Endothelial cell of umbilical vein (primary cell): ENCODE results near the gene MTFMT. TPM values are rescaled to one million over a fixed set of nuclear protein-coding genes. Genes with fewer than 3 reads are reported as not detected.
A peak's percentile ranks its signal among the peaks of the same experiment; 100 is the strongest.

Experiments
- BruUV-seq: library from RNA; stranded (reverse); fragments of 400-500 nt; replicated peaks from 2 replicates; lab custom pipeline; 2021; lab: Mats Ljungman, UMichigan
- CTCF ChIA-PET: fragments of 300-600, 350-600 bp; sonication (Branson Sonifier 250); formaldehyde crosslinking; loops from one replicate; lab custom pipeline; 2021; ENCODE audit warnings: antibody characterized with exemption, inconsistent platforms; lab: Charles Lee
- POLR2A ChIA-PET: fragments of 300-600, 350-600 bp; sonication (Branson Sonifier 250); formaldehyde crosslinking; loops from one replicate; lab custom pipeline; 2021; ENCODE audit warnings: antibody characterized with exemption, inconsistent platforms; lab: Charles Lee
- DNase-seq: peaks from one replicate; pipeline ENCODE4 v3.0.0-alpha.2; 2011; ENCODE audit warnings: low read depth, low spot score
- FAIRE-seq: peaks from 2 replicates; lab custom pipeline; 2011; peaks lifted over from hg19 to GRCh38; lab: Jason Lieb, UNC
- H2AFZ ChIP-seq: 2 replicates; pipeline ENCODE4 v1.6.0; 2012; ENCODE audit warnings: low read depth, low read length, control low read depth, inconsistent platforms
- H3K27ac ChIP-seq: 2 replicates; pipeline ENCODE4 v1.5.1; 2011; ENCODE audit warnings: low read depth, mild to moderate bottlenecking, control low read depth, low read length, moderate library complexity; ENCODE audit not compliant: insufficient read depth
- H3K27me3 ChIP-seq, 2 experiments: 2 replicates each; pipeline versions ENCODE4 v1.6.0 to v1.6.1; 2011; ENCODE audit warnings: low read length in 2 of 2, mixed read lengths in 1 of 2; ENCODE audit not compliant: control insufficient read depth in 2 of 2, insufficient read depth in 2 of 2
- H3K36me3 ChIP-seq, 2 experiments: 2 replicates in 1 of 2; 3 replicates in 1 of 2; pipeline ENCODE4 v1.5.1; 2011; ENCODE audit warnings: low read length in 2 of 2, mild to moderate bottlenecking in 1 of 2, moderate library complexity in 1 of 2; ENCODE audit not compliant: control insufficient read depth in 2 of 2, insufficient read depth in 2 of 2; ENCODE audit errors: extremely low read depth in 1 of 2
- H3K4me1 ChIP-seq: 3 replicates; pipeline ENCODE4 v1.5.1; 2011; ENCODE audit warnings: mild to moderate bottlenecking, low read length; ENCODE audit not compliant: control insufficient read depth, insufficient read depth; ENCODE audit errors: extremely low read depth
- H3K4me2 ChIP-seq: 2 replicates; pipeline ENCODE4 v1.6.1; 2011; ENCODE audit warnings: low read length, control low read depth, mixed read lengths; ENCODE audit not compliant: insufficient read depth
- H3K4me3 ChIP-seq, 3 experiments: fragments of 200-600 bp in 1 of 3; sonication (generic), shearing (Covaris generic) in 1 of 3; replicated peaks in 1 of 3; 2 replicates each; pipeline ENCODE4 v1.5.1; 2011 to 2016; ENCODE audit warnings: control low read depth in 3 of 3, low read length in 3 of 3, mild to moderate bottlenecking in 2 of 3, inconsistent platforms in 1 of 3, low read depth in 1 of 3, moderate library complexity in 1 of 3; ENCODE audit not compliant: insufficient read depth in 1 of 3
- H3K79me2 ChIP-seq: 2 replicates; pipeline ENCODE4 v1.6.0; 2012; ENCODE audit warnings: low read length, inconsistent platforms; ENCODE audit not compliant: control insufficient read depth, insufficient read depth
- H3K9ac ChIP-seq: replicated peaks from 2 replicates; pipeline ENCODE3; 2011; ENCODE audit warnings: low read length, control low read depth; ENCODE audit not compliant: insufficient read depth; ENCODE audit errors: extremely low read depth
- H3K9me1 ChIP-seq: replicated peaks from 3 replicates; pipeline ENCODE4 v1.6.0; 2011; ENCODE audit warnings: mild to moderate bottlenecking, low read length; ENCODE audit not compliant: control insufficient read depth, insufficient read depth; ENCODE audit errors: extremely low read depth
- H3K9me3 ChIP-seq: replicated peaks from 2 replicates; pipeline ENCODE4 v1.5.1; 2012; ENCODE audit warnings: low read length, inconsistent platforms; ENCODE audit not compliant: control insufficient read depth, insufficient read depth
- H4K20me1 ChIP-seq: replicated peaks from 2 replicates; pipeline ENCODE3; 2011; ENCODE audit warnings: mild to moderate bottlenecking, low read length; ENCODE audit not compliant: control insufficient read depth, insufficient read depth; ENCODE audit errors: extremely low read depth
- FOS ChIP-seq: IDR thresholded peaks from 2 replicates; pipeline ENCODE4 v1.6.1; 2011; ENCODE audit warnings: mild to moderate bottlenecking, low read length, moderate library complexity, borderline replicate concordance; ENCODE audit not compliant: insufficient read depth
- GATA2 ChIP-seq: IDR thresholded peaks from 2 replicates; pipeline ENCODE4 v1.7.0; 2011; ENCODE audit warnings: low read depth, mild to moderate bottlenecking, moderate library complexity, mixed read lengths, low read length; ENCODE audit not compliant: insufficient read length, insufficient read depth
- JUN ChIP-seq: IDR thresholded peaks from 2 replicates; pipeline ENCODE4 v1.6.1; 2011; ENCODE audit warnings: borderline replicate concordance, low read depth; ENCODE audit not compliant: insufficient read length, insufficient read depth
- MAX ChIP-seq: IDR thresholded peaks from 2 replicates; pipeline ENCODE4 v1.6.1; 2011; ENCODE audit not compliant: insufficient read depth, insufficient read length
- MYC ChIP-seq: IDR thresholded peaks from one replicate; pipeline ENCODE4 v1.6.1; 2011; ENCODE audit warnings: mild to moderate bottlenecking, low read depth, low read length
- POLR2AphosphoS5 ChIP-seq: IDR thresholded peaks from 2 replicates; pipeline ENCODE4 v1.6.1; 2012; ENCODE audit warnings: low read depth, mild to moderate bottlenecking, control low read depth, low read length, moderate library complexity; ENCODE audit not compliant: insufficient read depth
- dilution Hi-C: fragments of 300-500 bp; cut with MboI; formaldehyde crosslinking; loops from one replicate; pipeline ENCODE4 v1.15.0; 2019; ENCODE audit warnings: low sequenced_read_pairs; ENCODE audit not compliant: extremely low pct_ligation_motif_present
- intact Hi-C: fragments of 100-400 bp; cut with micrococcal nuclease; formaldehyde crosslinking; loops from one replicate; pipeline ENCODE4 v1.10.0; 2022
- polyA plus RNA-seq, 4 experiments: library from polyadenylated mRNA; depleted of rRNA in 3 of 4; stranded (reverse) in 3 of 4; unstranded in 1 of 4; fragments of >200 nt; gene quantifications; 2 replicates each; pipeline versions ENCODE4 v1.2.1 to v1.2.3, GENCODE V29; 2011 to 2012; ENCODE audit warnings: missing spikeins in 1 of 4
- total RNA-seq: library from RNA; stranded (reverse); gene quantifications from 2 replicates; pipeline ENCODE4 v1.2.3, GENCODE V29; 2021
- TF ChIP-seq, protein P1 (sequence below), 2 donors: IDR thresholded peaks; 1 replicate in 1 of 2; 2 replicates in 1 of 2; pipeline ENCODE4 v1.5.1; 2011; ENCODE audit warnings: low read length in 2 of 2, mild to moderate bottlenecking in 2 of 2, moderate library complexity in 2 of 2, control low read depth in 1 of 2, inconsistent platforms in 1 of 2, low read depth in 1 of 2; ENCODE audit not compliant: insufficient read depth in 1 of 2; ENCODE audit errors: extremely low read depth in 1 of 2

Gene MTFMT
- total and polyA plus RNA-seq, 2 donors (not counting 3 experiments of a cell fraction or from before 2014, with no cell fraction given) = 7.5 to 20.4 TPM

DNA sequence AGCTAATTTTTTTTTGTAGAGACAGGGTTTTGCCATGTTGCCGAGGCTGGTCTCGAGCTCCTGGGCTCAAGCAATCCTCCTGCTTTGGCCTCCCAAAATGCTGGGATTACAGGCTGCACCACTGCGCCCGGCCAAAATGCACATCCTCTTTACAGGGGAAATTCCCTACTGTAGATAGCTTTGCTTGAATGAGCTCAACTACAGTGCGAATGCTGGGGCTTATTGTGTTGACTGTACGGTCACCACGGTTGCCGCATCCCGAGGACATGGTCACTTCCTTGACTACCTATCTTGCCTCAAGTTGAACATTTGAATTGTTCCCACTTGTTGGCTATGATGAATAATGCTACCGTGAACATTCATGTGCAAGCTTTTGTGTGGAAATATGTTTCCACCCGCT, 5.3 kb upstream of the MTFMT start:
- Histone ChIP-seq H3K9me1 (no peaks in the 10 kb centered on the region), H3K4me1 (no peaks in the 10 kb centered on the region), H3K4me2 (no peak overlapping the region), H3K36me3 (no peaks in the 10 kb centered on the region), H3K9ac (no peak overlapping the region), H3K79me2 (no peaks in the 10 kb centered on the region), H3K4me3 (no peak overlapping the region), H3K27ac (no peak overlapping the region), H3K27me3 (no peaks in the 10 kb centered on the region), H4K20me1 (no peaks in the 10 kb centered on the region), H2AFZ (no peak overlapping the region), H3K9me3 (no peaks in the 10 kb centered on the region)
- ChIA-PET CTCF (interaction anchor here (0.7 to 3.2 kb wide), 8 partner anchors 14 to 151 kb away, joined by 3 to 65 read pairs (median 8); partner anchors contain the start of genes CLPX and KBTBD13), POLR2A (no interaction called here)
- TF ChIP-seq MYC (no peak), JUN (no peak), FOS (no peak), MAX (no peak), POLR2AphosphoS5 (no peak), GATA2 (no peak)
- BruUV-seq = no TSS peak
- DNase-seq (no peak), FAIRE-seq (no peak)
- dilution Hi-C loops (no loop called here), intact Hi-C loops (no loop called here)

GRCh38 chr15:65033659-65034269, 4.3 kb upstream of the MTFMT start:
- Histone ChIP-seq H3K79me2 (peaks cover 4% of the 10 kb centered on the region), H3K9me3 (no peaks in the 10 kb centered on the region), H3K4me2 (no peak overlapping the region), H3K4me1 (peaks cover 1% of the 10 kb centered on the region), H3K9ac (no peak overlapping the region), H4K20me1 (no peaks in the 10 kb centered on the region), H2AFZ (peak overlapping the region; percentile 68), H3K4me3 (no peak overlapping the region), H3K27me3 (no peaks in the 10 kb centered on the region), H3K9me1 (no peaks in the 10 kb centered on the region), H3K36me3 (no peaks in the 10 kb centered on the region), H3K27ac (no peak overlapping the region)
- dilution Hi-C loops (no loop called here), intact Hi-C loops (loop anchor here (1.0 to 2.0 kb wide), 5 partner anchors 15 to 303 kb away; no protein-coding TSS in a partner anchor)
- no peak for TF ChIP-seq MAX
- TF ChIP-seq, protein P1, sequence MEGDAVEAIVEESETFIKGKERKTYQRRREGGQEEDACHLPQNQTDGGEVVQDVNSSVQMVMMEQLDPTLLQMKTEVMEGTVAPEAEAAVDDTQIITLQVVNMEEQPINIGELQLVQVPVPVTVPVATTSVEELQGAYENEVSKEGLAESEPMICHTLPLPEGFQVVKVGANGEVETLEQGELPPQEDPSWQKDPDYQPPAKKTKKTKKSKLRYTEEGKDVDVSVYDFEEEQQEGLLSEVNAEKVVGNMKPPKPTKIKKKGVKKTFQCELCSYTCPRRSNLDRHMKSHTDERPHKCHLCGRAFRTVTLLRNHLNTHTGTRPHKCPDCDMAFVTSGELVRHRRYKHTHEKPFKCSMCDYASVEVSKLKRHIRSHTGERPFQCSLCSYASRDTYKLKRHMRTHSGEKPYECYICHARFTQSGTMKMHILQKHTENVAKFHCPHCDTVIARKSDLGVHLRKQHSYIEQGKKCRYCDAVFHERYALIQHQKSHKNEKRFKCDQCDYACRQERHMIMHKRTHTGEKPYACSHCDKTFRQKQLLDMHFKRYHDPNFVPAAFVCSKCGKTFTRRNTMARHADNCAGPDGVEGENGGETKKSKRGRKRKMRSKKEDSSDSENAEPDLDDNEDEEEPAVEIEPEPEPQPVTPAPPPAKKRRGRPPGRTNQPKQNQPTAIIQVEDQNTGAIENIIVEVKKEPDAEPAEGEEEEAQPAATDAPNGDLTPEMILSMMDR (IDR thresholded peaks at IDR 0.05; ENCODE audit: extremely low read depth in 1 of 2, insufficient read depth in 1 of 2, low read depth in 1 of 2, low read length in 2 of 2) = peak; percentile 19 to 33
- ChIA-PET CTCF (interaction anchor here (0.6 to 3.2 kb wide), 23 partner anchors 9 to 351 kb away, joined by 3 to 65 read pairs (median 4); partner anchors contain the start of genes CLPX, KBTBD13 and UBAP1L), POLR2A (interaction anchor here (0.5 kb wide), 1 partner anchor 454 kb away, joined by 5 read pairs; no protein-coding TSS in a partner anchor)
- no TSS peak for BruUV-seq
- DNase-seq (peak; percentile 38), FAIRE-seq (no peak)
